ENCODE measurements around the gene OR11A1. TPM values are rescaled to one million over a fixed set of nuclear protein-coding genes. Genes with fewer than 3 reads are reported as not detected.

The OR11A1 gene
- total and polyA plus RNA-seq, 8 donors = 0.06 TPM; not detected in 7

DNA sequence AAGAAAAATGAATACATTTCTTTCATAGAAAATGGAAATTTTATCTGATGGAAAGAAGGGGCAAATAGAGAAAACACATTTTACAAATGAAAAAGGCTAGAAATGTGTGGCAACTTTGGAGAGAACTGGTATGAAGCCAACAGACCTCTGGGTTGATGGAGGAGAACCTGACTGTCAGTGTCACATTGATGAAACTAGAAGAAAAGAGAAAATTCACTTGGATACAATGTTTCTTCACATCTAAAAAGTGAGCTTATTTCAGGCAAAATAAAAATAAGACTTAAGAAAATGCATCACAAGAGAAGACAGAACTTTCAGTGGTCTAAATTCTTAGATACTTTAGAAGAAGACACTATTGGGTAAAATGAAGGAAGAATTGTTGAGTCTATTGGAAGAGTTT is 61.5 kb downstream of the OR11A1 start, which contains the start of gene OR12D2:
Gene OR12D2, plus strand, starts transcription at position 301 of the 400 bp plus-strand sequence. CDS start 1,069 bp downstream, outside the sequence.
- no peak within 1 kb of the TSS for H3K4me3 ChIP-seq
- DNase-seq (no peak), ATAC-seq (no peak)
- intact Hi-C loops (cut with DNase I) = no loop called here
- H3K9me3 ChIP-seq = no peaks in the 10 kb centered on the region
- no peaks in the 10 kb centered on the region for H3K36me3 ChIP-seq
- peaks cover 0 to 9% of the 10 kb centered on the region in 2 donors for H3K27me3 ChIP-seq
- no peak within 1 kb of the TSS for H3K27ac ChIP-seq
- H3K4me1 ChIP-seq = no peaks in the 10 kb centered on the region
- TF ChIP-seq CTCF (IDR thresholded peaks at IDR 0.05) = no peak

- no peak overlapping the region for H3K27ac ChIP-seq
- TF ChIP-seq CTCF (IDR thresholded peaks at IDR 0.05) = no peak
- ATAC-seq = no peak
Measured at GRCh38 chr6:29388533-29388932, 68.3 kb downstream of the OR11A1 start.

GRCh38 chr6:29376003-29376402 is 80.9 kb downstream of the OR11A1 start:
- Histone ChIP-seq H3K4me3 (no peak overlapping the region), H3K4me1 (no peaks in the 10 kb centered on the region), H3K27ac (no peak overlapping the region), H3K27me3 (peaks cover 0 to 7% of the 10 kb centered on the region in 2 donors), H3K9me3 (no peaks in the 10 kb centered on the region), H3K36me3 (no peaks in the 10 kb centered on the region)
- TF ChIP-seq CTCF (IDR thresholded peaks at IDR 0.05) = no peak
- intact Hi-C loops (cut with DNase I) = no loop called here
- ATAC-seq (peak; percentile 33), DNase-seq (peak in 2 of 4 donors; percentile 1 to 7)

More at GRCh38 chr6:29388533-29388932, 68.3 kb downstream of the OR11A1 start:
- intact Hi-C loops (cut with DNase I) = no loop called here
- Histone ChIP-seq H3K36me3 (no peaks in the 10 kb centered on the region), H3K4me3 (no peak overlapping the region), H3K27me3 (peaks cover 0 to 9% of the 10 kb centered on the region in 2 donors), H3K9me3 (no peaks in the 10 kb centered on the region), H3K4me1 (no peaks in the 10 kb centered on the region)
- no peak for DNase-seq

Other genes starting within 250 kb of the OR11A1 start
- gene OR14J1, start 155.4 kb downstream of the OR11A1 start, total RNA-seq = not detected
- gene OR14J1, start 155.4 kb downstream of the OR11A1 start, polyA plus RNA-seq (ENCODE audit: insufficient read length in 6 of 6) = under 1 TPM; 0.03 to 0.15 (median 0.10) TPM
- not detected for gene OR5V1, start 88.2 kb downstream of the OR11A1 start, total RNA-seq
- not detected for gene OR5V1, start 88.2 kb downstream of the OR11A1 start, polyA plus RNA-seq (ENCODE audit: insufficient read length in 6 of 6)
- not detected for gene OR12D3, start 81.8 kb downstream of the OR11A1 start, total RNA-seq
- gene OR12D3, start 81.8 kb downstream of the OR11A1 start, polyA plus RNA-seq (ENCODE audit: insufficient read length in 6 of 6) = not detected
- not detected for gene OR12D2, start 61.4 kb downstream of the OR11A1 start, total RNA-seq
- not detected for gene OR12D2, start 61.4 kb downstream of the OR11A1 start, polyA plus RNA-seq (ENCODE audit: insufficient read length in 6 of 6)
- not detected for gene OR12D1, start 42.1 kb downstream of the OR11A1 start, total RNA-seq
- gene OR12D1, start 42.1 kb downstream of the OR11A1 start, polyA plus RNA-seq (ENCODE audit: insufficient read length in 6 of 6) = not detected
- gene OR10C1, start 17.8 kb downstream of the OR11A1 start, total RNA-seq = not detected
- gene OR10C1, start 17.8 kb downstream of the OR11A1 start, polyA plus RNA-seq (ENCODE audit: insufficient read length in 6 of 6) = not detected
- gene OR2H1, start 84 bp upstream of the OR11A1 start, total RNA-seq = not detected
- not detected for gene OR2H1, start 84 bp upstream of the OR11A1 start, polyA plus RNA-seq (ENCODE audit: insufficient read length in 6 of 6)
- not detected for gene MAS1L, start 30.9 kb upstream of the OR11A1 start, total RNA-seq
- not detected for gene MAS1L, start 30.9 kb upstream of the OR11A1 start, polyA plus RNA-seq (ENCODE audit: insufficient read length in 6 of 6)
- 1 to 10 TPM; 2.6 to 2.7 TPM for gene UBD, start 102.7 kb upstream of the OR11A1 start, total RNA-seq
- 1 to 10 TPM in 3 of 6 donors, under 1 TPM in 3; 0.25 to 1.9 (median 0.82) TPM for gene UBD, start 102.7 kb upstream of the OR11A1 start, polyA plus RNA-seq (ENCODE audit: insufficient read length in 6 of 6)
- not detected for gene OR2H2, start 128.1 kb upstream of the OR11A1 start, total RNA-seq
- under 1 TPM; 0.10 to 0.30 (median 0.14) TPM for gene OR2H2, start 128.1 kb upstream of the OR11A1 start, polyA plus RNA-seq (ENCODE audit: insufficient read length in 6 of 6)
- 10 to 100 TPM; 25.0 to 32.0 TPM for gene GABBR1, start 176.1 kb upstream of the OR11A1 start, total RNA-seq
- gene GABBR1, start 176.1 kb upstream of the OR11A1 start, polyA plus RNA-seq (ENCODE audit: insufficient read length in 6 of 6) = 100 to 1,000 TPM in 2 of 6 donors, 10 to 100 TPM in 4; 73.5 to 122 (median 95.1) TPM
- gene MOG, start 200.0 kb upstream of the OR11A1 start, total RNA-seq = not detected
- gene MOG, start 200.0 kb upstream of the OR11A1 start, polyA plus RNA-seq (ENCODE audit: insufficient read length in 6 of 6) = under 1 TPM in 1 of 6 donors, not detected in 5; 0.10 TPM
- not detected for gene ZFP57, start 224.1 kb upstream of the OR11A1 start, total RNA-seq
- under 1 TPM in 2 of 6 donors, not detected in 4; 0.61 to 0.68 TPM for gene ZFP57, start 224.1 kb upstream of the OR11A1 start, polyA plus RNA-seq (ENCODE audit: insufficient read length in 6 of 6)